ENCODE measurements around the gene MAGEH1.
A peak's percentile ranks its signal among the peaks of the same experiment; 100 is the strongest.

The MAGEH1 gene

DNA sequence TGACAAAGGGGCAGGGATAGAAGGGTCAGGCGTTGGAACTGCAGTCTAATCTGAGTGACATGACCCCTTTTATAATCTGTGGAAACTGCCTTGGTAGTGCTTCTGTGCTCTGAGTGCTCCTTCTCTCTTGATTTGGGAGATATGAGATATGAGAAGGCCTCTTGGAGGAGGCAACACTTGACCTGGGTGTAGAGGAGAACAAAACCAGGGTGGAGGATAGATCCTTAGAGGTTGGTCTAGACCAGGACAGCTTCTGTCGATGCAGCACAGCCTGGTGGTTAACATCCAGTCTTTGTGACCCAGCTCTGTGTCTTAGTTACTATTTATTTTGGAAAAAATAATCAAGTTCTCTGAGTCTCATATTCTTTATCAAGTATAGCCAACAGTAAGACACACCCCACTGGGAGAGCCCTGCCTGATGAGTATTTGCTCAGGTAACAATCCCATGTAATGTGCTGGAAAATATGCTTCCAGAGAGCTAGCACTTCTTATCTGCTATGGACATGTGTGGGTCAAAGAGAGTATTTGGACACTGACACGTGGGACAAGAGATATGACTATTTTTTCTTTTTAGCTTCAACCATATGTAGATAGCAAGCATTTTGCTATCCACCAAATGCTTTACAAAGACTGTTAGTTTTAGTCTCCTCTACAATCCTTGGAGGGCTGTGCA, 28.6 kb downstream of the MAGEH1 start:
- ChIA-PET POLR2A (no interaction called here), CTCF (no interaction called here)
- no peaks in the 10 kb centered on the region for H3K4me1 ChIP-seq (ENCODE audit: control extremely low read depth in 1 of 4, control insufficient read depth in 4 of 4, insufficient read depth in 4 of 4, low read length in 3 of 4)
- no peak overlapping the region for H3K4me3 ChIP-seq (ENCODE audit: control insufficient read depth in 1 of 7, extremely low read depth in 1 of 7, insufficient read depth in 4 of 7, low read depth in 2 of 7, low read length in 6 of 7)
- no peaks in the 10 kb centered on the region for H3K27me3 ChIP-seq (replicated peaks in 2 of 5; ENCODE audit: control insufficient read depth in 4 of 5, insufficient read depth in 5 of 5, low read length in 4 of 5)
- 54% methylated on average over 1 of the region's 3 CpGs for WGBS (ENCODE audit: insufficient coverage)
- no peak overlapping the region for H3K27ac ChIP-seq (ENCODE audit: insufficient read depth in 1 of 2, low read depth in 1 of 2, low read length in 2 of 2, poor library complexity in 1 of 2, severe bottlenecking in 2 of 2)
- no peaks in the 10 kb centered on the region for H3K9me3 ChIP-seq (ENCODE audit: control extremely low read depth in 1 of 5, control insufficient read depth in 4 of 5, insufficient read depth in 2 of 5, low read depth in 1 of 5, low read length in 4 of 5)
- DNase-seq = no peak
- no peaks in the 10 kb centered on the region for H3K36me3 ChIP-seq (ENCODE audit: control insufficient read depth in 4 of 4, insufficient read depth in 4 of 4, low read length in 3 of 4)

DNA sequence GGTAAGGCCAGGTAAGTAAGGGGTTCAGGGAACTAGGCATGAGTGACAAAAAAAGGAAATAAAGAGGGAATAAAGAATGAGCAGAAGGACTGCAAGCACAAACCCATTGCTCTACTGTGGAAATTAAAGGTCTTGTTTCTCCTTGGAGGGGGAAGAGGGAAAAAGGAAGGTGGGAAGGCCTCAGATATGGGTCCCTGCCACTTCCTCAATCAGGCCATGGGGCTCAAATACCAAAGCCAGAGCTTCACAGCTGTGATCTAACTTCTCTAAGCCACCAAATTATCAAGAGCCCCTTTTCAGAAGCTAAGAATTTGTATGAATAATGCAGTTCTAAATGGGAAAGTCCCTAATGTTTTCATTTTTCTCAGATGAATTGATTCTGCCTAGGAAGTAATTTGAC, 33.0 kb downstream of the MAGEH1 start:
- Histone ChIP-seq H3K4me3 (ENCODE audit: control insufficient read depth in 1 of 7, extremely low read depth in 1 of 7, insufficient read depth in 4 of 7, low read depth in 2 of 7, low read length in 6 of 7) (no peak overlapping the region), H3K4me1 (ENCODE audit: control extremely low read depth in 1 of 4, control insufficient read depth in 4 of 4, insufficient read depth in 4 of 4, low read length in 3 of 4) (peaks cover 0 to 10% (median 4%) of the 10 kb centered on the region in 4 experiments), H3K27me3 (replicated peaks in 2 of 5; ENCODE audit: control insufficient read depth in 4 of 5, insufficient read depth in 5 of 5, low read length in 4 of 5) (peaks cover 0 to 3% (median 0%) of the 10 kb centered on the region in 5 experiments), H3K36me3 (ENCODE audit: control insufficient read depth in 4 of 4, insufficient read depth in 4 of 4, low read length in 3 of 4) (peaks cover 0 to 5% (median 0%) of the 10 kb centered on the region in 4 experiments), H3K27ac (ENCODE audit: insufficient read depth in 1 of 2, low read depth in 1 of 2, low read length in 2 of 2, poor library complexity in 1 of 2, severe bottlenecking in 2 of 2) (no peak overlapping the region), H3K9me3 (ENCODE audit: control extremely low read depth in 1 of 5, control insufficient read depth in 4 of 5, insufficient read depth in 2 of 5, low read depth in 1 of 5, low read length in 4 of 5) (no peaks in the 10 kb centered on the region)
- CTCF ChIA-PET = no interaction called here
- DNase-seq = peak in 1 of 3 donors; percentile 31
- POLR2A ChIA-PET = no interaction called here

DNA sequence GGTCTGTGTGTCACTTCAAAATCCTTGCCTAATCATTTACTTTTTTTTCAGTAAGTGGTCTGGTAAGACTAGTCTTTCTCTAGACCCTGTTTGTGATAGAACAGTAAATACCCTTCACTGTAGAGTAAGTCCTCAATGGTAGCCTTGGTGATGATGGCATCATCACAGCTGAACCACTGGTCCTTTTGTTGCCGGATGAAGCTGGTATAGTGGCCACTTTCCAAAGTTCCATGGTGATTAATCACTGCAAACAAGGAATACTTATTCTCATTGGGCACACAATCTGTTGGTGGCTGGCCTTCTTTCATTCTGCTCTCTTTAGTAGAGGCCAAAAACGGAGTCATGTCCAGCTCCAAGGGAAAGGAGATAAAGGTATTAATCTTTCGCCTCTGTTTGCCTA, 34.8 kb downstream of the MAGEH1 start:
- 90% methylated on average over 2 of the region's 3 CpGs for WGBS (ENCODE audit: insufficient coverage)
- Histone ChIP-seq H3K4me3 (ENCODE audit: control insufficient read depth in 1 of 7, extremely low read depth in 1 of 7, insufficient read depth in 4 of 7, low read depth in 2 of 7, low read length in 6 of 7) (no peak overlapping the region), H3K4me1 (ENCODE audit: control extremely low read depth in 1 of 4, control insufficient read depth in 4 of 4, insufficient read depth in 4 of 4, low read length in 3 of 4) (peaks cover 2 to 24% (median 17%) of the 10 kb centered on the region in 4 experiments), H3K27me3 (replicated peaks in 2 of 5; ENCODE audit: control insufficient read depth in 4 of 5, insufficient read depth in 5 of 5, low read length in 4 of 5) (peaks cover 0 to 3% (median 0%) of the 10 kb centered on the region in 5 experiments), H3K36me3 (ENCODE audit: control insufficient read depth in 4 of 4, insufficient read depth in 4 of 4, low read length in 3 of 4) (peaks cover 0 to 5% (median 0%) of the 10 kb centered on the region in 4 experiments), H3K27ac (ENCODE audit: insufficient read depth in 1 of 2, low read depth in 1 of 2, low read length in 2 of 2, poor library complexity in 1 of 2, severe bottlenecking in 2 of 2) (no peak overlapping the region), H3K9me3 (ENCODE audit: control extremely low read depth in 1 of 5, control insufficient read depth in 4 of 5, insufficient read depth in 2 of 5, low read depth in 1 of 5, low read length in 4 of 5) (no peaks in the 10 kb centered on the region)
- ChIA-PET CTCF (no interaction called here), POLR2A (no interaction called here)
- DNase-seq = no peak

GRCh38 chrX:55487143-55487542, 35.2 kb downstream of the MAGEH1 start:
- WGBS (ENCODE audit: insufficient coverage) = 83% methylated on average over 1 of the region's 2 CpGs
- peaks cover 0 to 3% (median 0%) of the 10 kb centered on the region in 5 experiments for H3K27me3 ChIP-seq (replicated peaks in 2 of 5; ENCODE audit: control insufficient read depth in 4 of 5, insufficient read depth in 5 of 5, low read length in 4 of 5)
- peaks cover 0 to 5% (median 0%) of the 10 kb centered on the region in 4 experiments for H3K36me3 ChIP-seq (ENCODE audit: control insufficient read depth in 4 of 4, insufficient read depth in 4 of 4, low read length in 3 of 4)
- peaks cover 2 to 24% (median 17%) of the 10 kb centered on the region in 4 experiments for H3K4me1 ChIP-seq (ENCODE audit: control extremely low read depth in 1 of 4, control insufficient read depth in 4 of 4, insufficient read depth in 4 of 4, low read length in 3 of 4)
- CTCF ChIA-PET = no interaction called here
- no peak overlapping the region for H3K4me3 ChIP-seq (ENCODE audit: control insufficient read depth in 1 of 7, extremely low read depth in 1 of 7, insufficient read depth in 4 of 7, low read depth in 2 of 7, low read length in 6 of 7)
- no peak for DNase-seq
- no peaks in the 10 kb centered on the region for H3K9me3 ChIP-seq (ENCODE audit: control extremely low read depth in 1 of 5, control insufficient read depth in 4 of 5, insufficient read depth in 2 of 5, low read depth in 1 of 5, low read length in 4 of 5)
- POLR2A ChIA-PET = no interaction called here
- no peak overlapping the region for H3K27ac ChIP-seq (ENCODE audit: insufficient read depth in 1 of 2, low read depth in 1 of 2, low read length in 2 of 2, poor library complexity in 1 of 2, severe bottlenecking in 2 of 2)

- DNase-seq = peak in 2 of 3 donors; percentile 38 to 47
- POLR2A ChIA-PET = no interaction called here
- Histone ChIP-seq H3K9me3 (ENCODE audit: control extremely low read depth in 1 of 5, control insufficient read depth in 4 of 5, insufficient read depth in 2 of 5, low read depth in 1 of 5, low read length in 4 of 5) (no peaks in the 10 kb centered on the region), H3K4me1 (ENCODE audit: control extremely low read depth in 1 of 4, control insufficient read depth in 4 of 4, insufficient read depth in 4 of 4, low read length in 3 of 4) (peaks cover 2 to 24% (median 17%) of the 10 kb centered on the region in 4 experiments), H3K27ac (ENCODE audit: insufficient read depth in 1 of 2, low read depth in 1 of 2, low read length in 2 of 2, poor library complexity in 1 of 2, severe bottlenecking in 2 of 2) (peak overlapping the region; percentile 30 to 75), H3K36me3 (ENCODE audit: control insufficient read depth in 4 of 4, insufficient read depth in 4 of 4, low read length in 3 of 4) (peaks cover 0 to 5% (median 0%) of the 10 kb centered on the region in 4 experiments), H3K27me3 (replicated peaks in 2 of 5; ENCODE audit: control insufficient read depth in 4 of 5, insufficient read depth in 5 of 5, low read length in 4 of 5) (peaks cover 0 to 3% (median 0%) of the 10 kb centered on the region in 5 experiments), H3K4me3 (ENCODE audit: control insufficient read depth in 1 of 7, extremely low read depth in 1 of 7, insufficient read depth in 4 of 7, low read depth in 2 of 7, low read length in 6 of 7) (peak overlapping the region in 6 of 7 experiments; percentile 37 to 88 (median 68))
- 28% methylated on average over 8 of the region's 23 CpGs for whole genome bisulfite sequencing (ENCODE audit: insufficient coverage)
- CTCF ChIA-PET = no interaction called here
Observed at GRCh38 chrX:55488006-55488592, 36.2 kb downstream of the MAGEH1 start.

- DNase-seq = peak; percentile 43 to 72 (median 61)
- ChIA-PET POLR2A (no interaction called here), CTCF (interaction anchor here (1.1 kb wide), 1 partner anchor 37 kb away, joined by 3 read pairs; the partner anchor contains the start of gene MAGEH1)
- Histone ChIP-seq H3K4me3 (ENCODE audit: control insufficient read depth in 1 of 7, extremely low read depth in 1 of 7, insufficient read depth in 4 of 7, low read depth in 2 of 7, low read length in 6 of 7) (peak overlapping the region; percentile 70 to 88 (median 81)), H3K4me1 (ENCODE audit: control extremely low read depth in 1 of 4, control insufficient read depth in 4 of 4, insufficient read depth in 4 of 4, low read length in 3 of 4) (peaks cover 2 to 24% (median 17%) of the 10 kb centered on the region in 4 experiments), H3K9me3 (ENCODE audit: control extremely low read depth in 1 of 5, control insufficient read depth in 4 of 5, insufficient read depth in 2 of 5, low read depth in 1 of 5, low read length in 4 of 5) (no peaks in the 10 kb centered on the region), H3K27me3 (replicated peaks in 2 of 5; ENCODE audit: control insufficient read depth in 4 of 5, insufficient read depth in 5 of 5, low read length in 4 of 5) (peaks cover 0 to 3% (median 0%) of the 10 kb centered on the region in 5 experiments), H3K27ac (ENCODE audit: insufficient read depth in 1 of 2, low read depth in 1 of 2, low read length in 2 of 2, poor library complexity in 1 of 2, severe bottlenecking in 2 of 2) (peak overlapping the region; percentile 68 to 91), H3K36me3 (ENCODE audit: control insufficient read depth in 4 of 4, insufficient read depth in 4 of 4, low read length in 3 of 4) (peaks cover 0 to 5% (median 0%) of the 10 kb centered on the region in 4 experiments)
- WGBS (ENCODE audit: insufficient coverage) = 34% methylated on average over 54 of the region's 54 CpGs
Observed at GRCh38 chrX:55488593-55489313, 36.8 kb downstream of the MAGEH1 start.
